Heart right ventricle (tissue), 16 donors: ENCODE measurements around the gene KCNMA1. TPM values are rescaled to one million over a fixed set of nuclear protein-coding genes. Genes with fewer than 3 reads are reported as not detected.

Experiments
- ATAC-seq, 8 donors: fragments of 200-7000 bp; cut with Tn5 transposase; one replicate each; pipeline ENCODE4 v1.9.1; 2020; ENCODE audit warnings: mild to moderate bottlenecking in 8 of 8, moderate library complexity in 8 of 8, moderate number of reproducible peaks in 1 of 8
- DNase-seq, 2 donors: peaks; one replicate each; pipeline ENCODE4 v3.0.0-alpha.2; 2020
- H3K27ac ChIP-seq, 10 donors: fragments of 200-600 bp; sonication (generic) in 2 of 10; one replicate each; pipeline versions ENCODE4 v1.5.0 to v1.8.0; 2020 to 2022; ENCODE audit warnings: mild to moderate bottlenecking in 3 of 10
- H3K27me3 ChIP-seq, 7 donors: fragments of 200-600 bp; one replicate each; pipeline ENCODE4 v1.8.0; 2021 to 2022; ENCODE audit warnings: mild to moderate bottlenecking in 2 of 7
- H3K36me3 ChIP-seq, 9 donors: fragments of 200-600 bp; sonication (generic) in 1 of 9; one replicate each; pipeline versions ENCODE4 v1.5.0 to v1.8.0; 2020 to 2022; ENCODE audit warnings: mild to moderate bottlenecking in 2 of 9
- H3K4me1 ChIP-seq, 9 donors: fragments of 200-600 bp; sonication (generic) in 1 of 9; one replicate each; pipeline versions ENCODE4 v1.5.0 to v1.8.0; 2020 to 2022; ENCODE audit warnings: mild to moderate bottlenecking in 4 of 9
- H3K4me3 ChIP-seq, 10 donors: fragments of 200-600 bp; sonication (generic) in 2 of 10; one replicate each; pipeline versions ENCODE4 v1.5.0 to v1.8.0; 2020 to 2022; ENCODE audit warnings: mild to moderate bottlenecking in 7 of 10, moderate library complexity in 2 of 10
- H3K9me3 ChIP-seq, 11 donors: fragments of 200-600 bp in 10 of 11; sonication (generic) in 2 of 11; one replicate each; pipeline versions ENCODE4 v1.5.0 to v1.8.0; 2013 to 2022; ENCODE audit warnings: mild to moderate bottlenecking in 2 of 11, control low read depth in 1 of 11, moderate library complexity in 1 of 11
- CTCF ChIP-seq, 9 donors: fragments of 200-600 bp; sonication (generic) in 2 of 9; IDR thresholded peaks; one replicate each; pipeline versions ENCODE4 v1.5.0 to v1.8.0; 2021 to 2022; ENCODE audit warnings: antibody characterized with exemption in 9 of 9, mild to moderate bottlenecking in 5 of 9, moderate library complexity in 1 of 9
- WGBS, 2 donors: extraction: QIAGEN DNeasy Blood & Tissue Kit; methylation state at CpG; one replicate each; pipeline ENCODE4 v1.1.7; 2013; ENCODE audit warnings: inconsistent platforms in 1 of 2; 5-methylcytosine and 5-hydroxymethylcytosine counted together
- intact Hi-C, 10 donors: fragments of 100-400 bp; cut with DNase I; formaldehyde crosslinking; loops; one replicate each; pipeline versions ENCODE4 v1.11.1 to v1.14.2; 2022
- polyA plus RNA-seq, 2 donors: library from polyadenylated mRNA; stranded (reverse); fragments of 200-250 nt; gene quantifications; one replicate each; pipeline ENCODE4 v1.2.3, GENCODE V29; 2013
- total RNA-seq, 10 donors: library from RNA; stranded (reverse); fragmentation: NEBNext Ultra II Directional in 3 of 10; extraction: Animal tissue kit (Norgen Biotek cat#: 25700) in 3 of 10; gene quantifications; one replicate each; pipeline versions ENCODE4 v1.2.1 to v1.2.4, GENCODE V29; 2021 to 2023
- donor health status: Arrhythmogenic right ventricular cardiomyopathy.
- donor health status: ischemic (EF 13 %, LVEDD 7.1; RV severe dilation, severe dysfunction).
- donor health status: healthy with polysubstance abuse.
- donor health status: DM: no; HTN: yes; CAD: no.
- donor health status: DM: no; HTN: no; CAD: no.
- donor health status: ischemic (EF 25% LVEDD 6.9; RV normal size, moderate dysfunction).
- donor health status: ischemic (EF 25% LVEDD 5.7; RV mildly dilated, moderate dysfunction).
- donor health status: healthy.
- donor health status: DM: yes; HTN: yes; CAD: no.
- donor health status: Ischemic cardiomyopathy.
- donor health status: ischemic (EF 35%, LVEDD 5.7; RV mildly dilated, moderate dysfunction).
- donor health status: nonischemic (EF 11% LVEDD 7.7; RV severe dilation, severe dysfunction).
- donor health status: DM: yes; HTN: yes; CAD: no.
- donor health status: PGD.
- donor health status: ischemic (EF 29% LVEDD 5.4; RV normal size, mild dysfunction).
- donor health status: nonischemic (EF 23%, LVEDD 6.1; RV moderate dilation, normal function).

KCNMA1 gene
- total and polyA plus RNA-seq, 12 donors = 0.59 to 5.3 (median 1.6) TPM

- Histone ChIP-seq H3K27me3 (peaks cover 0 to 10% (median 5%) of the 10 kb centered on the region in 7 donors), H3K36me3 (no peaks in the 10 kb centered on the region), H3K9me3 (no peaks in the 10 kb centered on the region), H3K4me1 (no peaks in the 10 kb centered on the region), H3K27ac (no peak overlapping the region), H3K4me3 (no peak overlapping the region)
- TF ChIP-seq CTCF (IDR thresholded peaks at IDR 0.05) = no peak
- no peak for ATAC-seq
- no peak for DNase-seq
- intact Hi-C loops = loop anchor here in 6 of 10 donors (10.0 kb wide), 2 partner anchors 224 to 246 kb away; no protein-coding TSS in a partner anchor
- WGBS, 2 donors = 67 to 71% methylated on average over 10 of the region's 10 CpGs
Measured at GRCh38 chr10:77398986-77399755, 238.4 kb downstream of the KCNMA1 start.

- WGBS, 2 donors = 62 to 73% methylated on average over 2 of the region's 2 CpGs
- Histone ChIP-seq H3K4me1 (no peaks in the 10 kb centered on the region), H3K9me3 (no peaks in the 10 kb centered on the region), H3K27me3 (peaks cover 0 to 10% (median 5%) of the 10 kb centered on the region in 7 donors), H3K4me3 (no peak overlapping the region), H3K27ac (no peak overlapping the region), H3K36me3 (no peaks in the 10 kb centered on the region)
- ATAC-seq (no peak), DNase-seq (no peak)
- intact Hi-C loops = loop anchor here in 6 of 10 donors (10.0 kb wide), 2 partner anchors 224 to 246 kb away; no protein-coding TSS in a partner anchor
- no peak for TF ChIP-seq CTCF (IDR thresholded peaks at IDR 0.05)
Measured at GRCh38 chr10:77398558-77398957, 239.1 kb downstream of the KCNMA1 start.

GRCh38 chr10:77397103-77397502 is 240.5 kb downstream of the KCNMA1 start:
- H3K36me3 ChIP-seq = no peaks in the 10 kb centered on the region
- 80 to 84% methylated on average over 4 of the region's 4 CpGs for WGBS, 2 donors
- DNase-seq (no peak), ATAC-seq (no peak)
- H3K27me3 ChIP-seq = peaks cover 0 to 8% (median 5%) of the 10 kb centered on the region in 7 donors
- no peak for TF ChIP-seq CTCF (IDR thresholded peaks at IDR 0.05)
- H3K27ac ChIP-seq = no peak overlapping the region
- no peaks in the 10 kb centered on the region for H3K9me3 ChIP-seq
- intact Hi-C loops = loop anchor here in 6 of 10 donors (10.0 kb wide), 2 partner anchors 222 to 248 kb away; no protein-coding TSS in a partner anchor
- H3K4me3 ChIP-seq = no peak overlapping the region
- peaks cover 0 to 8% (median 0%) of the 10 kb centered on the region in 9 donors for H3K4me1 ChIP-seq

- no peaks in the 10 kb centered on the region for H3K36me3 ChIP-seq
- H3K4me3 ChIP-seq = no peak overlapping the region
- no peak for TF ChIP-seq CTCF (IDR thresholded peaks at IDR 0.05)
- WGBS, 2 donors = 91% methylated on average over 2 of the region's 2 CpGs
- ATAC-seq (no peak), DNase-seq (no peak)
- no peaks in the 10 kb centered on the region for H3K9me3 ChIP-seq
- intact Hi-C loops = loop anchor here in 6 of 10 donors (10.0 kb wide), 2 partner anchors 221 to 249 kb away; no protein-coding TSS in a partner anchor
- H3K27me3 ChIP-seq = peaks cover 0 to 8% (median 0%) of the 10 kb centered on the region in 7 donors
- peaks cover 0 to 14% (median 5%) of the 10 kb centered on the region in 9 donors for H3K4me1 ChIP-seq
- no peak overlapping the region for H3K27ac ChIP-seq
Measured at GRCh38 chr10:77396290-77396689, 241.3 kb downstream of the KCNMA1 start.
